Heart left ventricle (tissue), 13 donors: ENCODE results near the gene ARNT2.

ENCODE experiments used
- POLR2A ChIP-seq, 2 donors: fragments of 450-650 bp; IDR thresholded peaks; one replicate each; pipeline ENCODE4 v1.6.1; 2017; ENCODE audit warnings: antibody characterized with exemption in 2 of 2, mild to moderate bottlenecking in 2 of 2, moderate library complexity in 2 of 2
- TF ChIP-seq, protein P1 (sequence below), 12 donors: fragments of 200-600 bp; sonication (generic) in 4 of 12; IDR thresholded peaks; one replicate each; pipeline versions ENCODE4 v1.5.0 to v1.8.0; 2018 to 2022; ENCODE audit warnings: antibody characterized with exemption in 12 of 12, mild to moderate bottlenecking in 5 of 12
- donor health status: ischemic (EF 13 %, LVEDD 7.1; RV severe dilation, severe dysfunction).
- donor health status: DM: no; HTN: yes; CAD: no.
- donor health status: DM: no; HTN: no; CAD: no.
- donor health status: ischemic (EF 25% LVEDD 6.9; RV normal size, moderate dysfunction).
- donor health status: ischemic (EF 25% LVEDD 5.7; RV mildly dilated, moderate dysfunction).
- donor health status: ischemic (EF 35%, LVEDD 5.7; RV mildly dilated, moderate dysfunction).
- donor health status: nonischemic (EF 11% LVEDD 7.7; RV severe dilation, severe dysfunction).
- donor health status: DM: yes; HTN: yes; CAD: no.
- donor health status: PGD.
- donor health status: ischemic (EF 29% LVEDD 5.4; RV normal size, mild dysfunction).
- donor health status: nonischemic (EF 23%, LVEDD 6.1; RV moderate dilation, normal function).

DNA sequence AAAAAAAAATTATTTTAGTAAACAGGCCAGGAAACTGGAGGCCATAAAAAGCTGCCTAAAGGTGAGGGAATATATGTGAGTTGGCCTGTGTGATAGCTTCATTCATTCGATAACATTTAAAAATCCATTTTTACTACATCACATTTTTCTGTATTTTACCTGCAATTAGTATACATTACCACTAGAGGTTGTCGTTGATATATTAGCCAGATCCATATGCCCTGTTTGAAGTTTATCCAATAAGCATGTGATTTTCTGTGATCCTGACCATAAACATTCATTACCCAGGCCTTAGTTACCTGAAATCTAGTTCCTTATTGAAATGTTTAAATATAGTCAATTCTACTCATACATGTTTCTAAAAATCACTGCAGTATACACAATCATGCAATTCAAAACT lies 71.4 kb downstream of the ARNT2 start:
- TF ChIP-seq, protein P1, sequence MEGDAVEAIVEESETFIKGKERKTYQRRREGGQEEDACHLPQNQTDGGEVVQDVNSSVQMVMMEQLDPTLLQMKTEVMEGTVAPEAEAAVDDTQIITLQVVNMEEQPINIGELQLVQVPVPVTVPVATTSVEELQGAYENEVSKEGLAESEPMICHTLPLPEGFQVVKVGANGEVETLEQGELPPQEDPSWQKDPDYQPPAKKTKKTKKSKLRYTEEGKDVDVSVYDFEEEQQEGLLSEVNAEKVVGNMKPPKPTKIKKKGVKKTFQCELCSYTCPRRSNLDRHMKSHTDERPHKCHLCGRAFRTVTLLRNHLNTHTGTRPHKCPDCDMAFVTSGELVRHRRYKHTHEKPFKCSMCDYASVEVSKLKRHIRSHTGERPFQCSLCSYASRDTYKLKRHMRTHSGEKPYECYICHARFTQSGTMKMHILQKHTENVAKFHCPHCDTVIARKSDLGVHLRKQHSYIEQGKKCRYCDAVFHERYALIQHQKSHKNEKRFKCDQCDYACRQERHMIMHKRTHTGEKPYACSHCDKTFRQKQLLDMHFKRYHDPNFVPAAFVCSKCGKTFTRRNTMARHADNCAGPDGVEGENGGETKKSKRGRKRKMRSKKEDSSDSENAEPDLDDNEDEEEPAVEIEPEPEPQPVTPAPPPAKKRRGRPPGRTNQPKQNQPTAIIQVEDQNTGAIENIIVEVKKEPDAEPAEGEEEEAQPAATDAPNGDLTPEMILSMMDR (IDR thresholded peaks at IDR 0.05), result peak in 2 of 12 donors; percentile 16 to 19
- TF ChIP-seq POLR2A (IDR thresholded peaks at IDR 0.05), result no peak
